NCI-H1930 (cell line): ENCODE results near the gene FNDC7.
"Not testable (repeated sequence)": the region's sequence is repeated elsewhere in the genome, so short reads cannot be mapped to it uniquely, and the experiment has no call there.

Experiments used
- DNase-seq, 2 experiments: peaks; one replicate each; lab custom pipeline; 2025; lab: John Stamatoyannopoulos, UW

Gene FNDC7, protein sequence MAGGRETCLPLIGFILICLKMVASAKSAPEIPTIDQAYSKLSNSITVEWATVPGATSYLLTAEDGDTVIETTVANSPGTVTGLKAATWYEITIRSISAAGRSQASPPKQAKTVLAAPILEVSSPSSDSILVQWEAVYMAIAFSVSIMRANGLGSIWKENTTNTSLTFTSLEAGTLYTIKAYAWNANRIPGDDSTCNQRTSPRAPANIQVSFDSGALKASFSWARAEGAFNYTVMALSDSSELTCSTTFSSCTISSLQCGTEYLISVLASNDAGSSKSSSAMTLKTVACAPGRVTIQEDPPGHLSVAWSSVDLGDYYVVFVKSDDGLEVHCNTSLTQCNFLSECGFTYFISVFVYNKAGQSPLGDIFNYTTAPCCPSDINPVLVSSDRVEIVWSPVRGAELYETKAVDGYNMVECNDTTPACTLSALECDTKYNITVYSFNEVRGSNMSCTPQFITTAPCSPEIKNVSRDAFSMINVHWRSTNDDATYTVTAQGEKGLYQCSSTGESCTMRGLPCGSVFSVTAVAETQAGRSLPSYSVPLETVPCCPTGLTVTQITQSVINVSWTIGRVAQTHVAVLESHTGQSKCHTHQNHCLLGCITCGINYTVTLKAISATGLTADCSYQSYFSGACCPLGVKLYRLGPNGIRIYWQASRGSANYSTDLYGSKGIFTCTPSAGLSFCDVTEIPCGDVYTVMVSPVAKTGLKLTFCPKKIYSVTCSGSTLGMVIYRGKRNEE

GRCh38 chr1:108712606-108713150 is at the start of gene FNDC7:
TSS of gene FNDC7 (plus strand) at chr1:108712908. CDS start at chr1:108712934, 26 bp downstream.
- no peak for DNase-seq

- no peak for DNase-seq
Observed at GRCh38 chr1:108663074-108663473, 49.6 kb upstream of the FNDC7 start.

GRCh38 chr1:108664481-108664880 is 48.2 kb upstream of the FNDC7 start:
- DNase-seq, result no peak

GRCh38 chr1:108665067-108665466 is 47.6 kb upstream of the FNDC7 start:
- no peak for DNase-seq

DNA sequence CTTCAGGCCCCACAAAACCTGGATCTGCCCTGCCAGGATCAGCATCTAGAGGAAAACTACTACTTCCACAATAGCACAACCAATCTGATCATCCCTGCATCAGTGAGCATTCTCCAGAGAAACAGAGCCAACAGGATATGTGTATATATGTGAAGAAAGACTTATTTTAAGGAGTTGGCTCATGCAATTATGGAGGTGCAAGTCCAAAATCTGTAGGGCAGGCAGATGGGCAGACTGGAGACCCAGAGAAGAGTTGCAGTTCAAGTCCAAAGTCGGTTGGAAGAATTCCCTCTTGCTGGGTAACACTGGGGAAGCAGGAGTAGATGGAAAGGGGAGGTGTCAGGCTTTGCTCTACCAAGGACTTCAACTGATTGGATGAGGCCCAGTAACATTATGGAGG is 46.9 kb upstream of the FNDC7 start:
- DNase-seq, result no peak

DNA sequence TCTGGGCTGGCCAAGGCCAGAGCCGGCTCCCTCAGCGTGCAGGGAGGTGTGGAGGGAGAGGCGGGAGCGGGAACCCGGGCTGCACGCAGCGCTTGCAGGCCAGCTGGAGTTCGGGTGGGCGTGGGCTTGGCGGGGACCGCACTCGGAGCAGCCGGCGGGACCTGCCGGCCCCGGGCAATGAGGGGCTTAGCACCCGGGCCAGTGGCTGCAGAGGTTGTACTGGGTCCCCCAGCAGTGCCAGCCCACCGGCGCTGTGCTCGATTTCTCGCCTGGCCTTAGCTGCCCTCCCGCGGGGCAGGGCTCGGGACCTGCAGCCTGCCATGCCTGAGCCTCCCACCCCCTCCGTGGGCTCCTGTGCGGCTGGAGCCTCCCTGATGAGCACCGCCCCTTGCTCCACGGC is 45.3 kb upstream of the FNDC7 start:
- not testable (repeated sequence) for DNase-seq

GRCh38 chr1:108668777-108669176 is 43.9 kb upstream of the FNDC7 start:
- DNase-seq, result no peak

- no peak for DNase-seq
Observed at GRCh38 chr1:108669679-108670078, 43.0 kb upstream of the FNDC7 start.

DNA sequence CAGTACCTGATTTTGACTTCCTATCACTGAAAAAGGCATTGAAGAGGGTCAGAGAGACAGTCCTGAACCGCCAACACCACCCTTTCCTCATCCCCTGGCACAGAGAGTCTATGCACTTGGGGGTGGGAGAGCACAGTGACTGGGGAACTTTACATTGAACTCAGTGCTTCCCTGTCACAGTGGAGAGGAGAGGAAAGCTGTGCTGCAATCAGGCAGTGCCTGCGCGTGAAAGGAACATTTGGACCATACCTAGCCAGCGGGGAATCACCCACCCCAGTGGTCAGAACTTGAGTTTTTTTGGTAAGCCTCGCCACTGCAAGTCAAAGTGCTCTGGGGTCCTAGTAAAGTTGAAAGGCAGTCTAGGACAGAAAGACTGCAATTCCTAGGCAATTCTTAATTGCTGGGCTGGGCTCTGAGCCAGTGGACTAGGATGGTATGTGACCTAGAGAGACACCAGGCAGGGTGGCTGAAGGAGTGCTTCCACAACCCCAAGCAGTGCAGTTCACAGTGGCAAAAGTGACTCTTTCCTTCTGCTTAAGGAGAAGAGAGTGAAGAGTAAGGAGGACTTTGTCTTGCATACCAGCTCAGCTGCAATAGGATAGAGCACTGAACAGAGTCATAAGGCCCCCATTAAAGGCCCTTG is 42.5 kb upstream of the FNDC7 start:
- no peak for DNase-seq

- no peak for DNase-seq
Observed at GRCh38 chr1:108671143-108671542, 41.6 kb upstream of the FNDC7 start.

GRCh38 chr1:108678706-108679105 is 34.0 kb upstream of the FNDC7 start:
- no peak for DNase-seq

- no peak for DNase-seq
Observed at GRCh38 chr1:108679586-108680213, 33.0 kb upstream of the FNDC7 start.

DNA sequence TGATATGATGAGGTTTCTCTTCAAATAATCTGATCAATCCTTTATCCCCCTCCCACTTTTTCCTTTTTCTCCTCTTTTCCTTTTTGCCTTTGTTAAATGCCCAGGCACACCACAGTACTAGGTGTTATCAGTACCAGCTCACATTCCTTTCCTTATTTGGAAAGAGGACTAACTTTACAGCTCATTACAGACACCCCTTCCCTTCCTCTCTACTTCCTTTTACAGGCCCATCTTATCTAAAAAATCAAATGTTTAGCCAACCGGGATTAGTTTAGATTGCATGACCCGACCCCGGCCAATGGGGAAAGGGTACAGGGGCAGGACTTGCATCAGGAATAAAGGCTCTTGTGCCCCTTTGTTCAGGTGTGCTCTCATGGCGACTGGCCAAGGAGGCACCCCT is 31.0 kb upstream of the FNDC7 start:
- not testable (repeated sequence) for DNase-seq

DNA sequence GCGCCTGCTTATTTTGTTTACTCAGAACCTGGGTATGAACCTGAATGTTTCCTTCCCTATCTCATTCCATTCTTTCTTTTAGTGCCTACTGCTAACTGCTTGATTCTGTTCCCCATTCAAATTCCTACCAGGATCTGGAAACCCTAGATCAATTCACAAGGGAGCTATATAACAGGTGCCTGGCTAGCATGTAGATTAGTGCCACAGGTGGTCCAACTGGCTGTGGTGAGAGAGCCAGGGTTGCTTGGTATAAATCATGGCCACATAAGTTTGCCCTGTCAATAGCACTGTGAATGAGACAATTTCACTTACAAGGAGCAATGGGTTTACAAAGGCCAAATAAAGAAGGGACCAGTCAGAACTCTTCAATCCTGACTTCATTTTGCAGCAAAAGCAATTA is 27.2 kb upstream of the FNDC7 start:
- DNase-seq, result no peak

GRCh38 chr1:108686614-108687313 is 25.9 kb upstream of the FNDC7 start:
- no peak for DNase-seq

DNA sequence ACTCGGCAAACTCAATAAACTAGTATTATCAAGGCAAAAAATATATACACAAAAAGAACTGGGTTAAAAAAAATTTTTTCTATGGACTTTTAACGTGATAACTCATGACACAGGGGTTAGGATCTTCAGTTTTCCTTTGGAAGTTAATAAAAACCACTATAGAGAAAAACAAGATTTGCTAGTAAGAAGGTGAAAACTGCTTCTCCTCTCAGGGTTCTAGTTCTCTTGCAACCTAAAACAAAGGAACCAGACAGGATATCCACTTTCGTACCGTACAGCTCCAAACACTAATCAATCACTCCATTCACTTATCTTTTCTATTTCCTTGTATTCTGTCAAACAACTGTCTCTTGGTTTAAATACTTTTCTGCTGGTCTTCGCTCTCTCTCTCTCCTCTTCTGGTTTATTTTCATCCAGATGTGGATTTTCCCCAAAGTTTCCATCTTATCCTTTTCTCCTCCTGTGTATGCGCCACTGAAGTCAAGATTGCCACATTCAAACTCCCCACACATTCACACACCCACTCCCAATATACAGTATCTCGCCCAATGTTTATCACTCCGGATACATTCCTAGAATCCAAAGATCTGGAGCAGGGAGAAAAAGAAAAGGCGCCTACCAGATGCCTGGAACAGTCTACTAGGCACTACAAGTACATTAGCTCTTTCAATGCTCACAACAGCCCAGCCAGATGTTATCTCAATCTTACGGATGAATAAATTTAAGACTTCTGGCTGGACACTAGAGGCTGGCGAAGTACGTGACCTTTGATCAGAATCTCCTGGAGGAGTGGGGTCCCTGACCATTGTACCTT is 21.4 kb upstream of the FNDC7 start:
- DNase-seq, result no peak

DNA sequence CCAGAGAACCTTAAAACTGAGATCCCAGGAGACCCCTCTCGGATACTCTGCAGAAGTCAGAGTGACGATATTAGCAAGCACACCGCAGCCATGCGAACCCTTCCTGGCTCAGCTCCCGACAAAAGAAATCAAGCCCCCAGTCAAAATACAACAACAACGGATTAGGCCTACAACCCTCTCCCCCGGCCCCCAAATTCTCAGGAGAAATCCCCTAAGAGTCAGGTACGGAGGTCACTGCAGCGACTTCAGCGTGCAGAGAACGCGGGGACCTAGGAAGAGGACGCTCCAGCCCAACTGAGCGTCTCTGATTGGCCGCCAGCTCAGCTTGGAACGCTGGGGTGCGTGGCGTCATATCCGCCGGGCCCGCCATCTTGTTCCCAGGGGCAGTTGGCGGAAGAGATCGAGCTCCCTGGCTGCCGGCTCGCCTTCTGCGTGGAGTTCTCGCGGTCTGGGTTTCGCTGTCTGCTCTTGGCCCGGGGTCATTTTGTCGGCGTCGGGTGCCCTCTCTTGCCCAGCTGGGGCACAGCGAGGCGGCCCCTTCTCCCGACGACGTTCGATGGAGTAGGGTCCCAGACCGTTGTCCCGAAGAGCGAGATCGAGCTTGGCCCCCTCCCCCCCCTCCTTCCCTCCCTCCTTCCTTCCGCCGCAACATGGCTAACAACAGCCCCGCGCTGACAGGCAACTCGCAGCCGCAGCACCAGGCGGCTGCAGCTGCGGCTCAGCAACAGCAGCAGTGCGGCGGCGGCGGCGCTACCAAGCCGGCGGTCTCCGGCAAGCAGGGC is 20.6 kb upstream of the FNDC7 start, which contains the start of gene PRPF38B:
PRPF38B (plus strand) TSS at position 369 of the 782 bp plus-strand sequence; CDS start at position 651, 282 bp downstream.
- DNase-seq, result peak; percentile 82 to 87

- DNase-seq, result no peak
Observed at GRCh38 chr1:108692724-108693655, 19.7 kb upstream of the FNDC7 start.
